ENCODE results near the gene SLC6A13.
"Not testable (repeated sequence)": the region's sequence is repeated elsewhere in the genome, so short reads cannot be mapped to it uniquely, and the experiment has no call there.

SLC6A13 gene

DNA sequence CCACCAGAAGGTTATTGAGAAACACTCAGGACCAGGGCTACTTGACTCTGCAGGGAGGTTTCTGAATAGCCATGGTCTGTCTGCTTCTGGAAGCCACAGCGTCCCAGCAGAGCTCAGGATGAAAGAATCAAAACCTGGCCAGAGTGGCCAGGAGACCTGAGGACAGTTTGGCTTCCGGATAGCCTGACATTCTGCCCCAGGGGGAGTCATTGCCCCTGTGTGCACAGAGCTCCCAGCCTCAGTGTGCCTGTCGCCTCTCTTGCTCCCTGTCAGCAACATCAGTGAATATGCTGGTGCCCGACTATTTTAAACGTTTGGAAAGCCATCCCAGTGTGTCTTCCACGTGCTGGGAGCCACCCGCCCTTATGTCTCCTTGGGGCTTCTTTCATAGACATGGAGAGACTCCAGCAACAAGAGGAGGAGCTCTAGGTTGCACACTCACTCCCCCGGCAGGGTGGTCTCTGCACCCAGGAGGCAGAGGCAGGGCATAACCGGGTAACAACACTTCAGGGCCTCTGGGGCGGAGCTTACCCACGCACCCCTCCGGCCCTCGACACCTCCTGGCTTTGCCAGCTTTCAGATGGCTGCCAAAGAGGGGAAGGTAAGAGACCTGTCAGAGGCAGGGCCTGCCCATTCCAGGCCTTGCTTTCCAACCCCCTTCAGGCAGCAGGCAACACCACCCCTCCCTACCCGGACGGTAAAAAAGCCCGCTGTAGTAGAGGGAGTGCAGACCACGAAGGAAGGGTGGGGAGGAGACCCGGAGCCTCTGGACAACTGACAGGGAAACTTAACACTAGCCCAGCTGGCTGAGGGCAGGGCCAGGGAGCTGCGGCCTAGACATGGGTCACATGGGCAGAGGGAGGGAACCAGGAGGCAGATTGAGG lies 29.7 kb downstream of the SLC6A13 start:
- no peak for DNase-seq

DNA sequence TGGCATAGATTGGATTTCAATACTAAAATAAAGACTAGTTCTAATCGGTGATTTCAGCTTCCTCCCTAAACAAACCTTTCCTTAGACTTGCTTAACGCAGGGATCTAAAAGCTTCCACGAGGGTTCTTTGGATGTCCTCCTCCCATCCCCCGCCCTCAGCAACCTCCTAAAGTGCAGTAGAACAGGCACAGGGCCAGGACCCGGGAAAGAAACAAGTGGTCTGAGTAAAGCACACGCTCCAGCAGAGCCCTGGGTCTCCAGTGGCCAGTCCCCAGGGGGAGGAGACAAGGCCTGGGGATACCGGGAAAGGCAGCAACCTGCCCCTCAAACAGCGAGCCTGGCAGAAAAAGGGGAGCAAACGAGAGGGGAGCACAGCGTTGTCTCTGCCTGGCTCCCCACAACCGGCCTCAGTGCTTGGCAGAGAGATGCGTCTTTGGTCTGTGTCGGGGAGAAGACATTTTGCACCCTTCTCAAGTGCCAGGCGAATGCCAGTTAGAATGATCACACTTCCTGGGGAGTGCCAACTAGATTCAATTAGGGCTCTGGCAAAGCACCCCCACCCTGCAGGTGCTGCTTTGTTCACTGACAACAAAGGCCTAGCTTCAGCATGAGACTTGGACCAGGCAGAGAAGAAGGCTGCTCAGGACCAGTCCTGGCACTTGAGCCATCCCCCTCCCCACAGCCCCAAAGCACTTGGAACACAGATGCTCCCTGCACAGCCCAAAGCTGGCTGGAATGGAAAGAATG lies 31.5 kb downstream of the SLC6A13 start:
- no peak for DNase-seq

DNA sequence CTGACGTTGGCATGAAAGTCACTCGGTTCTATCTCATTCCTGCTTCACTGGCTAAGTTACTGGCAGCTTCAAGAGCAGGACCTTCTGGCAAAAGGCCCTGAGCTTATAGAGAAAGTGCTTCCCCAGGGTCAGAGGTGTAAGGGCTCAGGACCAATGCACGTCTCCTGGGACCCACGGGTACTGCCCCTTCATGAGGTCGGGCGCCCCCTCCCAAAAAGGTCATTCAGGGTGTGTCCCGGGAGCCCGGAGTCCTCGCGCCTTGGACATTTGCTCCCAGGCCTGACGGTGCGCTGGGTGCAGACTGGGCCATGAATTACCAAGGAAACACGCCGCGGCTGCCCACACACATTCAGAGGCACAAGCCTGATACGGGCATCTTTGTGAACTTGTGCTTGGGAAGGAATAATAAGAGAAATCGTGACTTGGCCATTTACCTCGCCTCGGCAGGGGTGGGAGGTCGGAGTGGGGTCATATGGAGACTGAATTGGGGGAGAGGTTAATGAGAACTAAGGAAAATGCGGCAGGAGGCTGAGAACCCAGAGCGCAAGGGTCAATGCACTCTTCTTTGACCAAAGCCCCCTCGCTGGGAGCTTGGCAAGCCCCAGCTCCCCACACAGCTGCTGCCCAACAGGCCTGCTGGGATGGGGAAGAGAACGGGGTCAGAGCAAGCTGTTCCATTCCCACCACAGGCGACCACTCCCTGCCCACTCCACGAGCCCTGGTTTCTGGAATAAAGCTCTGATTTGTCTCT lies 33.0 kb downstream of the SLC6A13 start:
- DNase-seq, result no peak

DNA sequence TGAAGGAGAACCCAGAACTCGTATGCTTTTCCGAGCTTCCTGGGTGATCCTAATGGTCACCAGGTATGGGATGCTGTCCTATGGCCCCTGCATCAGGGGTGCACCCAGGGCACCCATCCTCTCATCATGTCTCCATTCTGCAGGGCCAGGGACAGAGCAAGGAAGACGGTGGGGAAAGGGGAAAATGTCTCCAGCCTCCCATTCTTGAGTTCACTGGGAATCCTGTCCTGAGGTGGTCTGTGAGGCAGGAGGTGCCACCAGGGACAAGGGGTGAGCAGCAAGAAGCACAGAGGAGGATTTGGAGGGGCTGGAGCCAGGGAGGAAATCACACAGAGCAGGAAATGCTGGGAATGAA lies 33.8 kb downstream of the SLC6A13 start:
- no peak for DNase-seq

DNA sequence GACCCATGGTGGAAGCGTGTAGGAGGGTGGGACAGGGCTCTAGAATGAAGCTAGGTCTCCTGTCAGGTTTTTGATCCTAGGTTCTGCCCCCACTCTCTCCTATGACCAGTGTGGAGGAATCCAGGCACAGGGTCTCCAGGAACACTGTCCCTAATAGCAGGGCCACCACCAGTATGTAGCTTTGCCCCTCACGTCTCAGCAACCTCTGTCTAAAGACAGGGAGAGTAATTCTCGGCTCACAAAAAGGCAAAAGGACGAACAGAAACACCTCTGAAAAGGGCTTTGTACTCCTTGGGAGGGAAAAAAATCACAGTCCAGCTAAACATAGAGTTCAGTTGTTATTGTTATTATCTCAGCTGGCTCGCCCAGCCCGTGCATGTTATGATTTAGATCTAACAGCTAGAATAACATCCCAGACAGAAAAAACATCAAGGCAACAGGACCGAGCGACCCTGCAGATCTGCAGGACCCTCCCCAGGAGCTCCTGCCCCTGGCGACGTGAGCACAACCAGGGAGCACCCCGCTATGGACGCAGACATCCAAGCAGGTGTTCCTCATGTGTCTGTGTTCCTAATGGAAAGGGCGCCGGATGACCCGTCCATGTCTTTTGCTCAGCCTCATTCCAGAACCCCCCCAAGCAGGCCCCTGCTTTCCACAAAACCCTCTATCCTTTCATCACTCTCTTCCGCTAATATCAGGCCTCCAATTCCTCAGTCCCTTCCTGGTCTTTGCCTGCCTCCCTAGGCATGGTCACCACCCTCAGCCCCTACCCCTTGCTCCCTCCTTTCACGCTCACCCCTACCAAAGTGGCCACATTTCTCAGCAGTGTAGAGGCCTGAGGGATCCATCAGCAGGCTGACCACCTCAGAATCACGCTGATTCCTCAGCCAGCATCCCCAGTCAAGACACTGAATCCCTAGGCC lies 34.5 kb downstream of the SLC6A13 start:
- DNase-seq, result no peak

DNA sequence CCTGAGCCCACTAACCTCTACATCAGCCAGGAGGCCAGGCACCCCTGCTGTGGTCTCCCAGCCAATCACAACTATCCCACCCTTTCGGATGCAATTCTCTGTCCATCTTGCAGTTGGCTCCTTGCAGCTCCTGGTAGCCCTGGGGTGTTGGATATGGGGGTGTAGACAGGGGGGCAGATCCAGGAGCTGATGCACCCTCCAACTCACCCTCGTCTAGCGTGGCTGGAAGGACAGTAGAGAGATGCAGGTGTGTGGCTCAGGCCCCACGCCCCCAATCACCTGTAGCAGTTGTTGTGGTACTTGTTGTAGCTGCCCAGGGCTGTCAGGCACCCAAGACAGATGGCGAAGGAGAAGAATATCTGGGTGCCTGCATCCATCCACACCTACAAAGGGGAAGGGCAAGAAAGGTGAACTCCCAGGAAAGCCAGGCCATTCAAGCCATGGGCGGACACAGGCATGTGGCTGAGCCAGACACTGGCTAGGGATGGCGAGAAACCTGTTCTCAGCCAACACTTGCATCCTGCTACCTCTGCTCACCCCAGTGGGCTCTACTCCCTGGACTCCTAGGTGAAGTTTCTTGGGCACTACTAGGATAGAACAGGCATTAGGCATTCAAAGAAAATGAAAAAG lies 35.2 kb downstream of the SLC6A13 start:
- no peak for DNase-seq

DNA sequence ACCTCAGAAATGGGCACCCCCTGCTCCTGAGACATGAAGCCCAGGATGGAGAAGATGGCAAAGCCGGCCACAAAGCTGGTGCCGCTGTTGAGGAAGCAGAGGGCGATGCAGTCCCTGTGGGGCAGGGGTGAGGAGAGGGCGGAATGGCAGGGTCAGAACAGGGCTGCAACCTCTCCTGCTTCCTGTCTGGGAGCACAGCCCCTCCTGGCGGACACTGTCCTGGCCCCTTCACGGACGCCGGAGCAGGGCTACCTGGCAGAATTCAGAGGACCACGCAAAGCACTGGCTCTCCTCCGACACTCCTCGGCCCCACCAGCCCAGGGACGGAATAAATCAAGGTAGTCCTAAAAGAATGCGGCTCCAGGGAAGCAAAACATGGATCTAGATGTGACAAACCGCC lies 36.2 kb downstream of the SLC6A13 start:
- DNase-seq, result no peak

DNA sequence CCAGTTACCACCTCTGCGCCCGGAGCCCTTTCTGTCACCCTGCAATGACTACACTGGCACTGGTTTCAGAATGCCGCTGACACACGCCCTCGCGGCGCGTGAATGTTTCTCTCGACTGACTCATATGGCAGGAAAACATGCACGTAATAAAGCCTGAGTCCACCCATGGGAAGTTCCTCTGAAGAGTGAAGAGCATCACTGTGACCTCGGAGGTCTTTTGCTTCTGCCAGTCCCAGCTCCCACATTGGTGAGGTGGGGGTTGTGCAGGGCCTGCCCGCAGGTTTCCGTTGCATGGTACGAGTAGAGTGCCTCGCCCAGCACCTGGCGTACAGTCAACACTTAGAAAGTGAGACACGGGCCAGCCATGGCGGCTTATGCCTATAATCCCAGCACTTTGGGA lies 37.6 kb downstream of the SLC6A13 start:
- no peak for DNase-seq

DNA sequence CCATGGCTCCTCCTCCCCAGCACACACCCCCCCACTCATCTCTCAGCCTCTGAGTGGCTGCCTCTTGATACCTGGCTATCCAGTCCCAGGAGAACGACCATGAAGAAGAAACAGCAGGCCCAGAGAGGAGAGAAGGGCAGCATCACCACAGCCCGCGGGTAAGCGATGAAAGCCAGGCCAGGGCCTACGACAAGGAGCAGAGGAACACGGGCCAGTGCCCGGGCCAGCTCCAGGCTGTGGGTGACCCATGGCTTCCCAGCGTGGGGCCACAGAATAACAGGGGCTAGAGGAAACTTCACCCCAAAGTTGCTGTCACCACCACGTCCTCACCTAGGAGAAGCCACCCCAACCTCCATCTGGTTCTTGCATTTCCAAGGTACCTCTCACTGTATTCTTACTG lies 38.3 kb downstream of the SLC6A13 start:
- no peak for DNase-seq

DNA sequence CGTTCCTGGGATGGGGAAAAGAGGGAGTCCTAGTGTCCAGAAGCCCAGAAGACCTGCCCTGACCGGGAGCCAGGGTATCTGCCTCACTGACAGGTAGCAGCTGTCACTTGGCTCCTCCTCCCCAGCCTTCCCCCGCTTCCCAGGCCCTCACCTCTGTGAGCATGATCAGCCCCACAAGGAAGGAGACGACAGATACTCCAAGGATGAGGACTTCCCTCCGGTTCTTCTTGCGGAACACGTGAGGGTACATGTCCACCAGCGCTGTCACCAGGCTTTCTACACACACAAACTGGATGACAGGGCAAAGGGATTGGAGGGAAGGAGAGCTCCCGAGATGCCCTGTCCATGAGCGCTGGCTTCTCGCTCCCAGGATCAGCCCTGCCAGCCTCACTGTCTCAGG lies 38.8 kb downstream of the SLC6A13 start:
- no peak for DNase-seq

DNA sequence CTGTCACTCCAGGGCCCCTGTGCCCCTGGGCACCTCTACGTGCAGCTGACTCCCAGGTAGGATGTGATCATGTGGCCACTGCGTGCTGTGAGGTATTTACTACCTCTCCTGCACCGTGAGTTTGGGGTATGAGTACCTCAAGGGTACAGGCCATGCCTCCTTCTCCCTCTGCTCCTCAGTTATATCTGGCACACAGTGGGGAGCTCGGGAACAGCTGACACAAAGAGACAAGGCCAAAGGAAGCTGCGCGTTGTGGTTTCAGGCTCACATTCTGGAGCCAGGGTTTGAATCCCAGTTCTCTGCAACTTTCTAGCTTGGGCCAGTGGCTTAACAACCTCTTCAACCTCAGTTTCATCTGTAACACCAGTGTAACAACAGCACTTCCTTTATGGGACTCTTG lies 40.9 kb downstream of the SLC6A13 start:
- DNase-seq, result no peak

DNA sequence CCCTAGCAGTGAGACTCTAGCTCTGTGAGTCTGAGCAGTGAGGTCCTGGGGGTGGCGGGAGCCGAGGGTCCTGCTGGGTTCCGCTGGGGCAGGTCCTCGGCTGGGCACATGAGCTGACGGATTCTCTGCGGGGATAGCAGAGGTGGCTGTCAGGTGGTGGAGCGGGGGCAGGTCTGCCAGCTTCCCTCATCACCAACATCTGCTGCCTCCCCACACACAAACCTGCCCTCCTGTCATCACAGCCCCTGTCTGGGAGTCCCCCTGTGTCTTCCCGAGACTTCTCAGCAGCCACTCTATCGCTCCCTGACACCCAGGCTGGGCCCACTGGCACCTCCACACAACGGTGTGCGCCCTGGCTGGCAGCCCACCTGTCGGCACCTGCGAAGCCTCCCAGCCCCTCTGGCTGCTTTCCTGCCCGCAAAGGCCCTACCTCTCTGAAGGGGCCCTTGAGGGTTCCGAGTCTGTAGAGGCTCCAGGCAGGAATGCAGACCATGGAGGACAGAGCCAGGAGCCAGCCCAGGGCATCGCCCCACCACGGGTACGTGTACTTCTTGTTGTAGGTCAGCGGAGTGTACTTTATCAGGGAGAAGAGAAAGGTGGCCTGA lies 41.6 kb downstream of the SLC6A13 start:
- no peak for DNase-seq

DNA sequence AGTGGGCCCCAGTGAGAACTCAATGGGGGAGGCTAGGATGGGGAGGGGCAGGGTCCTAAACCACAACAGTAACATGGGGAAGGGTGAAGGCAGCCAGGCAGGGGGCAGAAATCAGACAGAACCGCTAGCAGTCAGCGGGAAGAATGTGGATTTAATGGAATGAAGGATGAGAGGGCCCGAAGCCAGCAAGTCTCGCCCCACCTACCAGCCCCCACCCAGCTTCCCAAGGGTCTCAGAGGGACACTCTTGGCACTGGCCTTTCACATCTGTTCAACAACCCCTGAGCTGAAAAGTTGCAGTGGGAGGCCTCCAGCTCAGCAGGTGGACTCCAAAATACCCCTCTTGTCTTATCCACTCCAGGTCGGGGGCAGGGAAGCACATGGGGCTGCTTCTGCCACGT lies 42.1 kb downstream of the SLC6A13 start:
- no peak for DNase-seq

DNA sequence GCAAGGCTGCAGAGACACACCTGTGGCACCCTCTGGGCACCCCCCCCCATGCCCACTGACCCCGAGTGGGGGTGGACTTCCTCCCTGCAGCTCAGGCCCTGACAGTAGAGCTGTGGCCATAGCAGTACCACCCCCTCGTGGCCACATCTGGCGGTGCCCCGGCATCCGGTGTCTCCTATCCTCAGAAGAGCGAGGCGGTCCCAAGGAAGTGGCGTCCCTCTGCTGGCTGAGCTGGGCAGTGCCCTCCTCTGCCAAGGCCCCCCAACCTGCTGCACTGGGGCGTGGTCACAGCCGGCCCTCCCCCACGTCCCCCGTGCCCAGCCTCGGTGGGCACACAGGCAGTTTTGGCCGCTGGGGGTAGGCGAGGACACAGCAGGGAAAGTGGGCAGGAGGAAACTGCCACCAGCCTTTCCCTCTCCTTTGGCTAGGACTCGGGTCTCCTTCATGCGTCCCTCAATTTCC lies 42.7 kb downstream of the SLC6A13 start:
- no peak for DNase-seq

DNA sequence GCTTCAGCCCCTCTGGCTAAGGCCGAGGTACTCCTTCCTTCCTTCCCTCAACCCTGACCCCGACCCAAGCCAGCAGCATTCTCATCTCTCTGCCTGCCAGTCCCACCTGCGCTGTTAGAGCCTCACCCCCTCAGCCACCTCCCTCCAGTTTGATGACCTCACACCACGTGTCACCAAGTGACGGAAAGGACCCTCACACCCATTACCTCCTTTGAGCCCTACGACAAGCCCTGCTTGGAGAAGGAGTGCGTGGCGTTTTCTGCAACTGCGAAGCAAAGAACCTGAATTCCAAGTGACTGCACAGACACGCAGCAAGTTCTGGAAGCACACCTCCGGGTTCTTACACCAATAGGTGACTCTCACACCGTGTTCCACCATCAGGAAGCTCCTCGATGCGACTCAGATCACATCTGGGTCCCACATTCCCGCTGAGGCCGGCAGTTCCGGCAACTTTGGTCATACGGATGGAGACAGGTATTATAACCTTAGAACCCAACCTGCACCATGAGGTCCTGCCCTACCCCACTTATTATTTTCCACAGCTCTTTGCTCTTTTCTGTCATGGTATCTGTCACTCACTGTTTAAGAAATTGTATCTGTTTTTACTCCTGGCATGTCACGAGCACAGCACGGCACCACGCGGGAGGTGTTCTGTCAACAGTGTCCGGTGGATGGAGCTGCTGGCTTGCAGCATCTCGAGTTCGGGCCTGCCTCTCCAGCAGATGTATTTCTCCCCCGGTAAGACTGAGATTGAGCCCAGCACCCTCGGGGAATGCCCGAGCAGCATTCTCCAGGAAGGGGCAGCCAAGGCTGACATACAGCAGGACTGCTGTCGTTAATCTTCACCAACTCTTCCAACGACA lies 43.7 kb downstream of the SLC6A13 start:
- DNase-seq, result no peak

DNA sequence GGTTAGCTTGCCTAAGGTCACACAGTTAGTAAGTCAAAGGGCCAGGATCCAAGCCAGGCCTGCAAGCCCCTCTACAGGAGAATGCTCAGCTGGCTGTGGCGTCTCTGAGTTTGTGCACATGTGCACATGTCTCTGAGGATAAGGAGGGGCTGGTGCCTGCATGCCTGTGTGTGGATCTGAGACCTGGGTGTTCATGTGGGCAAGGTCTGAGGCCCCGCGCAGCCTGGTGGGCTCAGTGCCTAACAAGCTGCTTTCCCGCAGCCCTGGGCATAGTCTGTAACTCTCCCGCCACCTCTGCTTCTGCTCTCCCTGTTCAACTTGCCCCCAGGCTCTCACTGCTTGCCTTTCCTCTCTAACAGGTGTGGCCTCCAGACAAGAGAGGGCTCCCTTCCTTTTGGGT lies 44.4 kb downstream of the SLC6A13 start:
- DNase-seq, result no peak

DNA sequence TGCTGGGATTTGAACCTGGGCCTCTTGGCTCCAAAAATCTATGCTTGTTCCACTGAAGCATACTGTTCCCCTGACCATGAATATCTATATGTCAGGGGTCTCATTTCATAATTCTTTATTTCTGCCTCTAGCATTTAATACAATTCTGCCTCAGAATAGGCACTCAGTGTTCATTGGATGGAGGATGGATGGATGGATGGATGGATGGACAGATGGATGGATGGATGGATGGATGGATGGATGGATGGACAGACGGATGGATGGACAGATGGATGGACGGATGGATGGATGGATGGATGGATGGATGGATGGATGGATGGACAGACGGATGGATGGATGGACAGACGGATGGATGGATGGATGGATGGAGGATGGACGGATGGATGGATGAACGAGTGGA lies 45.6 kb downstream of the SLC6A13 start:
- not testable (repeated sequence) for DNase-seq

DNA sequence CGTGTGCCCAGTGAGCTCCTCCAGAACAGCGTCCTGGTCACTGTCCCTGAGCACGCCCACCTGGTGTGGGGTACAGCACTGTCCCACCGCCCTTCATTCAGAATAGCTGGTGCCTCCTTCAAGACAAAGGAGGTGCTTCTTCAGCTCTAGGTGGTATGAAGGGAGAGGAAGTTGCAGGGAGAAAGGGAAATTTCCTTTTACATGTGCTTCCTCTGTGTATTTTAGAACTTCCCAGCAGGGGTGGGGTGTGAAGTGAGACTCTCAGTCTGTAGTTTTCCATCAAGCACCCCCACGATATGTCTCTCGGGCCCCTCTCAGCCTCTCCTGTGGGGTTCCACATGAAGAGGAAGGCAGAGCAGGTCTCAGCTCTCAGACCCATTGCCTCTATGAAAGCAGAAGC lies 47.5 kb downstream of the SLC6A13 start:
- DNase-seq, result no peak

DNA sequence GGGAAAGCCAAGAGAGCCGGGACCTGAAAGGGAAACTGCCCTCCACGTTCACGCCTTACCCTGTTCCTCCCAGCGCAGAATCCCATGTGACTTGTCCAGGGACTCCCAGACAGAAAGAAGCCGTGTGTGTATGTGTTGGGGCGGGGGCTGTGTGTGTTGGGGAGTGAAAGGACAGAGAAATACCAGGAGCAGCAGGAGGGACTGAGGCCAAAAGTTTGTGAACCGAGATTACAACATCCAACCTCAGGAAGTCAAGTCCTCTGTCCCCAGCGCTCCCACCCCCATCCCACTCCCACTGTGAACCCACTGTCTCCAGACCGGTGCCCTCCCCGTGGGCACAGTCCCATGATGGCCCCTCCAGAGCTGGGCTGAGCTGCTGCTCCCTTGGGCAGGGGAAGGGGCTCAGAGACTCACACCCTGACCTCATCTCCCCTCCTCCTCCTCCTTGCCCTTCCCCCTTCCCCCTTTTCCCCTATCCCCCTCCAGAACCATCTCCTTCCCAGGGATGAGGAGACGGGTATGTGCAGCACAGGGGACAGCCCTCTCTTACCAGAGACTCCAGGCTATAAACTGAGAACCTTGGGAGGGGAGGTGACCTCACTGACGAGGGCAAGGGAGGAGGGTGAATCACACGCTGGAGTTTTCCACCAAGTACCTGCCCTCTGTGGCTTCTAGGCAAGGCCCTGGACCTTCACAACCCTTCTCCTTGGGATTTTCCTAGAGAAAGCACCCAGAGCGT lies 48.5 kb downstream of the SLC6A13 start, which contains the start of gene SLC6A12:
SLC6A12 (minus strand) TSS at position 155 of the 739 bp plus-strand sequence. CDS start 4,171 bp downstream, outside the sequence.
- DNase-seq, result no peak

DNA sequence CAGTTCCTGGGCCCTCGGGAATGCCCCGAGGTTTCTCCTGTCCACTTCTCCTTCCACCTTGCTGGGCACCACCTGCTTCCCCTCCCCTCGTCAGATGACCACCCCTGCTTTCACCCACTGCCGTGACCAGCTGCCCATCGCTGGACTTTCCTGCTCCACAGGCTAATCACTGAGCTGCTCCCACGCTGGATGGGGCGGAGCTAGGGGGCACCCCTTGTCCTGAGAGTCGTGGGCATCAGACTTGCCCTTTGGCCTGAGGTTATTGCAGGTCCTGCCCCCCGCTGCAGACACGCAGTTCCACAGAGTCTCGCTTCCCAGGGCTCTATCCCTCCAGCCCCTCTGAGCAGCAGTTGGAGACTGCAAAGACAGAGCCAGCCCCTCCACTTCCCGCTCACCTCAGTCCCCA lies 49.1 kb downstream of the SLC6A13 start:
- no peak for DNase-seq
